Chondrocyte (in vitro differentiated cells): ENCODE data around the gene SLF2. TPM values are rescaled to one million over a fixed set of nuclear protein-coding genes. Genes with fewer than 3 reads are reported as not detected.
A peak's percentile ranks its signal among the peaks of the same experiment; 100 is the strongest.

Source experiments
- DNase-seq: peaks from one replicate; pipeline ENCODE4 v3.0.0; 2021; ENCODE audit warnings: mixed read lengths, low spot score
- H3K27ac Mint-ChIP-seq: one replicate; pipeline ENCODE4 v1.8.0; 2021; ENCODE audit warnings: mild to moderate bottlenecking, moderate library complexity, mixed read lengths; ENCODE audit not compliant: unreplicated experiment
- H3K27me3 Mint-ChIP-seq: 2 replicates; pipeline ENCODE4 v1.8.0; 2021; ENCODE audit warnings: low read depth, mixed read lengths
- H3K36me3 Mint-ChIP-seq: 2 replicates; pipeline ENCODE4 v1.8.0; 2021; ENCODE audit warnings: low read depth, mixed read lengths
- H3K4me1 Mint-ChIP-seq: 2 replicates; pipeline ENCODE4 v1.8.0; 2021; ENCODE audit warnings: low read depth, mild to moderate bottlenecking, mixed read lengths
- H3K4me3 Mint-ChIP-seq: one replicate; pipeline ENCODE4 v1.8.0; 2021; ENCODE audit warnings: mild to moderate bottlenecking, moderate library complexity, mixed read lengths; ENCODE audit not compliant: unreplicated experiment
- H3K9me3 Mint-ChIP-seq: 2 replicates; pipeline ENCODE4 v1.8.0; 2021; ENCODE audit warnings: low read depth, mixed read lengths
- total RNA-seq: library from RNA; stranded (reverse); gene quantifications from 3 replicates; pipeline ENCODE4 v1.2.1, GENCODE V29; 2021
- TF ChIP-seq, protein P1 (sequence below): fragments of 200-600 bp; sonication (generic); IDR thresholded peaks from 2 replicates; pipeline ENCODE4 v1.5.0; 2021; ENCODE audit warnings: antibody characterized with exemption, mild to moderate bottlenecking, moderate library complexity

SLF2 gene
- total RNA-seq, 1 donor from 2014 or later, result 20.6 TPM

DNA sequence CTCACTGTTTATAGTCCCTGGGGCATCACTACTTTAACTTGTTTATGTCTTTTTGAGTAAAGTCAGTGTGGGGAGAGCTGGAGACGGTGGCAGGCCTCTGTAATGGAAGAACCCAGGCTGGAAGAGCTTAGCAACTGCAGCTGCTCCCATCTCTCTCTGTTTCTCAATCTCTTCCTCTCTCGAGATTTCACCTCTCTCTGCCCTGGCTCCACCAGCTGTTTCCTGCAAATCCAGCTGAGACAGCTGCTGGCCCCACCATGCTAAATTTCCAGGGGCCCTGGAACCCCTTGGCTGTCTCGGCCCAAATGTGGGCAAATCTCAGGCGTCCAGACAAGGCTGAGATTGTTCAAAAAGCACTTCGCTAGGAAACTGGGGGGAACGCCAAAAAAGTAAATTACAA is 25.8 kb upstream of the SLF2 start:
- Mint-ChIP-seq H3K27me3 (peaks cover 10% of the 10 kb centered on the region), H3K27ac (no peak overlapping the region), H3K9me3 (no peaks in the 10 kb centered on the region), H3K36me3 (no peaks in the 10 kb centered on the region), H3K4me1 (peaks cover 28% of the 10 kb centered on the region), H3K4me3 (no peak overlapping the region)
- DNase-seq, result no peak
- TF ChIP-seq, protein P1, sequence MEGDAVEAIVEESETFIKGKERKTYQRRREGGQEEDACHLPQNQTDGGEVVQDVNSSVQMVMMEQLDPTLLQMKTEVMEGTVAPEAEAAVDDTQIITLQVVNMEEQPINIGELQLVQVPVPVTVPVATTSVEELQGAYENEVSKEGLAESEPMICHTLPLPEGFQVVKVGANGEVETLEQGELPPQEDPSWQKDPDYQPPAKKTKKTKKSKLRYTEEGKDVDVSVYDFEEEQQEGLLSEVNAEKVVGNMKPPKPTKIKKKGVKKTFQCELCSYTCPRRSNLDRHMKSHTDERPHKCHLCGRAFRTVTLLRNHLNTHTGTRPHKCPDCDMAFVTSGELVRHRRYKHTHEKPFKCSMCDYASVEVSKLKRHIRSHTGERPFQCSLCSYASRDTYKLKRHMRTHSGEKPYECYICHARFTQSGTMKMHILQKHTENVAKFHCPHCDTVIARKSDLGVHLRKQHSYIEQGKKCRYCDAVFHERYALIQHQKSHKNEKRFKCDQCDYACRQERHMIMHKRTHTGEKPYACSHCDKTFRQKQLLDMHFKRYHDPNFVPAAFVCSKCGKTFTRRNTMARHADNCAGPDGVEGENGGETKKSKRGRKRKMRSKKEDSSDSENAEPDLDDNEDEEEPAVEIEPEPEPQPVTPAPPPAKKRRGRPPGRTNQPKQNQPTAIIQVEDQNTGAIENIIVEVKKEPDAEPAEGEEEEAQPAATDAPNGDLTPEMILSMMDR, result no peak

DNA sequence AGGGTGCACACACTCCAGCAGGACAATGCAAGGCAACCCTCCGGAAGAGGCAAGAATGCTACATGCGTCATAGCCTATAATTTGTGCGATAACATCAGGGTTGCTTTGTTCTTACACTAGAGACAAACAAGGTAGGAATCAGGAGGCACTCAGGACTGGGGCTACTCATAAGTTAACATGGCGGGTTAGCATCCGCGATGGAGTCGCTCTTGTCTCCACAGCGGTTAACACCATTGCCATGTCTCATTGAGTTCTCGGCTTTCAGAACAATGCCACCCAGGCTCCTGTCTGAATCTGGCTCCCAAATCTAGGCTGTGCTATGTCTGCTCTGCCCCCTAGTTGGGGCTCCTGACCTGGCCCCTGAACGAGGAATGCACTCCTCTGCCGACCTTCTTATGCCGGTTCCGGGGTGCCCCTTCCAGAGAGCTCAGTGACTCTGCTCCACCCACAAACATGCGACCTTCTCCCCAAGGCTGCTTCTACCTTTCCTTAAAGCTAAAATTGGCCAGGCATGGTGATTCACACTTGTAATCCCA is 24.9 kb upstream of the SLF2 start:
- Mint-ChIP-seq H3K36me3 (no peaks in the 10 kb centered on the region), H3K4me1 (peaks cover 21% of the 10 kb centered on the region), H3K27me3 (peaks cover 12% of the 10 kb centered on the region), H3K9me3 (no peaks in the 10 kb centered on the region), H3K27ac (no peak overlapping the region), H3K4me3 (no peak overlapping the region)
- no peak for DNase-seq
- TF ChIP-seq, protein P1, result no peak

DNA sequence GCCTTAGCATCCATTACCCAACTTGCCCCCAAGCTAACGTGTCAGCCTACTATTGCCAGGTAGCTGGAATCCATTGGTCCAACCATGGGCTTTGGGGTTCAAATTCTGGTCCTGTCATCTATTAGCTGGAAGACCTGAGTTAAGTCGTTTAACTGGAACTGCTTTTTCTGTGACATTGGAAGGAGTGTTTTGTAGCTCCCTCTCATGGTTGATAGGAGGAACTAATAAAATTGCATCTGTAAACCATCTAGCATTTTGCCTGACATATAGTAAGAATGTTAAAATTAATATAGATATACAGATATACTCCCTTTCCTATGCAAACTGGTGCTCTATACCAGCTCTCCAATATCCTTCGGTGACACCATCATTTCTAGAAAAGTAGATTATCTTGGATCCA is 23.8 kb upstream of the SLF2 start:
- peaks cover 12% of the 10 kb centered on the region for H3K27me3 Mint-ChIP-seq
- H3K36me3 Mint-ChIP-seq, result no peaks in the 10 kb centered on the region
- H3K27ac Mint-ChIP-seq, result no peak overlapping the region
- no peak for DNase-seq
- H3K9me3 Mint-ChIP-seq, result no peaks in the 10 kb centered on the region
- TF ChIP-seq, protein P1, result peak; percentile 58
- no peak overlapping the region for H3K4me3 Mint-ChIP-seq
- H3K4me1 Mint-ChIP-seq, result peaks cover 18% of the 10 kb centered on the region

DNA sequence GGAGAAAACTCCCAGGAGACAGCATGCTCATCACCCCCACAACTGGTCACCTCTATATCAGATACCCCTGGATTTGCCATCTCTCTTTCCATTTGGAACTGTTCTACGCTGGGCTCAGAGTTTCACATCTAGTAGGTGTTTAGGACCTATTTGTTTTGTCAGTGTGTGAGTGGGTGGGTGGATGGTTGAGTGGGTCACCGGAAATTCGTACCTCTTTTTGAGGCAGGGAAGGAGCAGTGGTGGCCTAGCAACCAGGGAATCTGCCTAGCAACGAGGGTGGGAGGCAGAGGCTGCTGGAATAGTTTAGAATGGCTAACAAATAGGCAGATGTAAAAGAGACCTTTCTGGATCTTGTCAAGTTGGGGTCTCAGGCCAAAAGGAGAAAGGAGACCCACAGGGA is 23.2 kb upstream of the SLF2 start:
- Mint-ChIP-seq H3K4me3 (no peak overlapping the region), H3K36me3 (no peaks in the 10 kb centered on the region), H3K4me1 (peaks cover 18% of the 10 kb centered on the region), H3K9me3 (no peaks in the 10 kb centered on the region), H3K27me3 (peaks cover 12% of the 10 kb centered on the region), H3K27ac (no peak overlapping the region)
- TF ChIP-seq, protein P1, result no peak
- no peak for DNase-seq

DNA sequence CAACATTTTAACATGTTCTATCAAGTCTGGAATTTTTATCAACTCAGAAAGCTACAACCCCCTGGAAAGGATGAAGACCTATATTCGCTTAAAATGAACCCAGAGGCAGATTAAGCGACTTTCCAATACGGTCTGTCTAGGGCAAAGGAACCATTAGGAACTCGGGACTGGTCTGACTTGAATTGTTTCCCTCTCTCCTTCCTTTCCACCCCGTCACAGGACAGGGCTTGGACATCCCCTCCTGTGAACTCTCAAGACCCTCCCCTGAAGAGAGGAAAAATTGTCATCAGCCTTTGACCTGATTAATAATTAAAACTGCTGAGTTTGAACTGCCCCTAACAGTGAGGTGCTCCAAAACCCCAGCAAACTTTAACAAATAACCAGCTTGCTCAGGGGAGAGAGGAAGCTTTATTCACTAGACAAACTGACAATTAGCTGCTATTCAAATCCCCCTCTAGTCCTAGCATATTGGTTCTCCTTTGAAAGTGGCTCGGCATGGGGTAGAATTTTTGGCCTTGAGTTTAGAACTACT is 22.6 kb upstream of the SLF2 start:
- H3K27me3 Mint-ChIP-seq, result peaks cover 12% of the 10 kb centered on the region

More for the DNA sequence above, 22.6 kb upstream of the SLF2 start:
- Mint-ChIP-seq H3K27ac (peak overlapping the region; percentile 85), H3K4me1 (peaks cover 18% of the 10 kb centered on the region), H3K36me3 (no peaks in the 10 kb centered on the region), H3K4me3 (no peak overlapping the region), H3K9me3 (no peaks in the 10 kb centered on the region)
- no peak for DNase-seq
- TF ChIP-seq, protein P1, result no peak
